K562 (cell line): ENCODE data around the gene VPS50. TPM values are rescaled to one million over a fixed set of nuclear protein-coding genes. Genes with fewer than 3 reads are reported as not detected.
A peak's percentile ranks its signal among the peaks of the same experiment; 100 is the strongest.

ENCODE experiments used
- ATAC-seq: fragments of 200-7000 bp; cut with Tn5 transposase; 3 replicates; pipeline ENCODE4 v1.9.1; 2020; ENCODE audit warnings: moderate library complexity
- BruUV-seq: library from RNA; stranded (reverse); fragments of 400-500 nt; replicated peaks from 2 replicates; lab custom pipeline; 2021; lab: Mats Ljungman, UMichigan
- CTCF ChIA-PET: fragments of 300-600 bp; formaldehyde crosslinking; extraction: SDS; loops from one replicate; lab custom pipeline; 2021; ENCODE audit warnings: low intra/inter-chr PET ratio; lab: Yijun Ruan, JAX
- POLR2A ChIA-PET: fragments of 300-600, 350-650 bp; sonication (Branson Sonifier 250); formaldehyde crosslinking; extraction: SDS; loops from one replicate; lab custom pipeline; 2021; ENCODE audit warnings: antibody characterized with exemption, inconsistent platforms; lab: Yijun Ruan, JAX
- DNase-seq, 4 experiments: peaks; one replicate each; pipeline versions ENCODE4 v3.0.0 to v3.0.0-alpha.2; 2011 to 2018; ENCODE audit warnings: low spot score in 3 of 4, mixed read lengths in 3 of 4; ENCODE audit errors: extremely low read depth in 1 of 4
- FAIRE-seq: peaks from 2 replicates; lab custom pipeline; 2011; peaks lifted over from hg19 to GRCh38; lab: Jason Lieb, UNC
- H2AFZ ChIP-seq: 2 replicates; pipeline ENCODE4 v1.6.0; 2011; ENCODE audit warnings: low read depth, low read length, control low read depth, inconsistent platforms
- H3K27ac ChIP-seq: fragments of 200-600 bp; 3 replicates; pipeline ENCODE4 v1.8.0; 2011; ENCODE audit warnings: low read depth, mild to moderate bottlenecking, control low read depth, inconsistent platforms, low read length, moderate library complexity, mixed read lengths; ENCODE audit errors: extremely low read depth
- H3K27me3 ChIP-seq, 2 experiments: fragments of 300-600 bp in 1 of 2; 2 replicates in 1 of 2; 3 replicates in 1 of 2; pipeline versions ENCODE4 v1.6.0 to v1.8.0; 2011; ENCODE audit warnings: inconsistent platforms in 2 of 2, low read length in 2 of 2, mild to moderate bottlenecking in 1 of 2, mixed read lengths in 1 of 2, moderate library complexity in 1 of 2; ENCODE audit not compliant: control insufficient read depth in 2 of 2, insufficient read depth in 2 of 2
- H3K36me3 ChIP-seq: fragments of 300-600 bp; 3 replicates; pipeline ENCODE4 v1.8.0; 2011; ENCODE audit warnings: mild to moderate bottlenecking, low read length, inconsistent platforms; ENCODE audit not compliant: control insufficient read depth, insufficient read depth
- H3K4me1 ChIP-seq, 2 experiments: fragments of 200-600 bp in 1 of 2; replicated peaks in 1 of 2; 2 replicates in 1 of 2; 3 replicates in 1 of 2; pipeline versions ENCODE4 v1.5.1 to v1.8.0; 2011; ENCODE audit warnings: inconsistent platforms in 2 of 2, low read length in 2 of 2, mild to moderate bottlenecking in 1 of 2, mixed read lengths in 1 of 2, moderate library complexity in 1 of 2; ENCODE audit not compliant: control insufficient read depth in 2 of 2, insufficient read depth in 2 of 2
- H3K4me2 ChIP-seq: 2 replicates; pipeline ENCODE4 v1.6.1; 2011; ENCODE audit warnings: low read length, control low read depth, inconsistent platforms, mixed read lengths; ENCODE audit not compliant: insufficient read depth
- H3K4me3 ChIP-seq: fragments of 200-600 bp; sonication (generic), shearing (Covaris generic); 2 replicates; pipeline ENCODE4 v1.5.1; 2016; ENCODE audit warnings: control low read depth, inconsistent platforms
- H3K79me2 ChIP-seq: fragments of 200-600 bp; 3 replicates; pipeline ENCODE4 v1.8.0; 2011; ENCODE audit warnings: low read length, inconsistent platforms; ENCODE audit not compliant: control insufficient read depth, insufficient read depth
- H3K9ac ChIP-seq, 2 experiments: 2 replicates each; pipeline versions ENCODE4 v1.6.0 to v1.6.1; 2011; ENCODE audit warnings: low read depth in 2 of 2, low read length in 2 of 2, control low read depth in 1 of 2, inconsistent platforms in 1 of 2, mild to moderate bottlenecking in 1 of 2, mixed read lengths in 1 of 2; ENCODE audit not compliant: insufficient read depth in 1 of 2
- H3K9me1 ChIP-seq: one replicate; pipeline ENCODE4 v1.6.0; 2011; ENCODE audit warnings: inconsistent platforms, mild to moderate bottlenecking, low read length, moderate library complexity; ENCODE audit not compliant: control insufficient read depth, insufficient read depth
- H3K9me3 ChIP-seq: replicated peaks from 2 replicates; pipeline ENCODE4 v1.5.1; 2011; ENCODE audit warnings: low read depth, low read length, inconsistent platforms; ENCODE audit not compliant: control insufficient read depth, insufficient read depth
- H4K20me1 ChIP-seq: replicated peaks from 2 replicates; pipeline ENCODE4 v1.6.1; 2011; ENCODE audit warnings: low read length, inconsistent platforms, mixed read lengths; ENCODE audit not compliant: control insufficient read depth, insufficient read depth
- CEBPG ChIP-seq, 3 experiments: fragments of 200-800 bp in 1 of 3; sonication (Bioruptor generic) in 1 of 3; sonication (generic) in 1 of 3; formaldehyde crosslinking in 1 of 3; IDR thresholded peaks in 2 of 3; conservative IDR thresholded peaks in 1 of 3; 2 replicates each; pipeline versions ENCODE4 v1.6.1 to v1.8.0; 2016 to 2022; ENCODE audit warnings: missing compliant biosample characterization in 2 of 3, missing genetic modification characterization in 2 of 3, mild to moderate bottlenecking in 1 of 3, missing genetic modification reagents in 1 of 3
- HNRNPUL1 ChIP-seq: fragments of 200-400 bp; formaldehyde crosslinking; IDR thresholded peaks from 2 replicates; pipeline ENCODE4 v1.6.1; 2017; ENCODE audit warnings: low read length
- POLR2AphosphoS2 ChIP-seq: IDR thresholded peaks from 2 replicates; pipeline ENCODE4 v1.6.1; 2012; ENCODE audit warnings: low read length, improper control_type of control experiment
- RNF2 ChIP-seq: sonication (generic); IDR thresholded peaks from 2 replicates; pipeline ENCODE4 v1.6.1; 2016
- TCF7L2 ChIP-seq: fragments of 150-350 bp; IDR thresholded peaks from 2 replicates; pipeline ENCODE4 v1.6.1; 2016; ENCODE audit warnings: low read depth, mild to moderate bottlenecking, low read length, moderate library complexity
- ZC3H11A ChIP-seq: IDR thresholded peaks from 2 replicates; pipeline ENCODE4 v1.6.1; 2012; ENCODE audit warnings: low read depth, low read length, improper control_type of control experiment
- ZNF584 ChIP-seq: fragments of 200-800 bp; sonication (Bioruptor generic); IDR thresholded peaks from 2 replicates; pipeline ENCODE4 v1.6.1; 2016; ENCODE audit warnings: low read depth, mild to moderate bottlenecking, missing genetic modification characterization, missing compliant biosample characterization
- WGBS: fragments of 100-300 bp; shearing (Covaris generic); methylation state at CpG from one replicate; pipeline ENCODE4 v1.1.6; 2016; ENCODE audit warnings: low coverage, mixed read lengths; ENCODE audit not compliant: insufficient coverage; ENCODE audit errors: missing lambda C conversion rate; 5-methylcytosine and 5-hydroxymethylcytosine counted together
- in situ Hi-C: fragments of 300-500 bp; cut with MboI; formaldehyde crosslinking; loops from 4 replicates; pipeline ENCODE4 v1.15.0; 2018; ENCODE audit warnings: inconsistent platforms, mixed read lengths
- intact Hi-C: fragments of 100-400 bp; cut with micrococcal nuclease; formaldehyde crosslinking; loops from 2 replicates; pipeline ENCODE4 v1.14.2; 2022
- polyA plus RNA-seq, 8 experiments: library from polyadenylated mRNA; depleted of rRNA in 4 of 8; stranded (reverse) in 5 of 8; unstranded in 3 of 8; fragments of >200 nt; fragmentation: Nextera tagmentation in 2 of 8; fragmentation: Illumina TruSeq in 1 of 8; extraction: Ambion mirVana in 2 of 8; extraction: Trizol in 1 of 8; gene quantifications; 2 replicates each; pipeline versions ENCODE4 v1.2.1 to v1.2.3, GENCODE V29; 2011 to 2014; ENCODE audit warnings: inconsistent platforms in 1 of 8, missing spikeins in 1 of 8
- total RNA-seq, 7 experiments: library from RNA; depleted of rRNA in 6 of 7; stranded (reverse); fragments of >200 nt in 6 of 7; fragmentation: Illumina TruSeq in 2 of 7; extraction: Trizol in 2 of 7; gene quantifications; 2 replicates each; pipeline versions ENCODE4 v1.2.1 to v1.2.3, GENCODE V29; 2011 to 2021; ENCODE audit warnings: low replicate concordance in 1 of 7

VPS50 gene
- total and polyA plus RNA-seq, 9 of the 15 experiments (the other 6 are each of a cell fraction or from before 2014, with no cell fraction given) = 10.5 to 29.4 (median 15.8) TPM

DNA sequence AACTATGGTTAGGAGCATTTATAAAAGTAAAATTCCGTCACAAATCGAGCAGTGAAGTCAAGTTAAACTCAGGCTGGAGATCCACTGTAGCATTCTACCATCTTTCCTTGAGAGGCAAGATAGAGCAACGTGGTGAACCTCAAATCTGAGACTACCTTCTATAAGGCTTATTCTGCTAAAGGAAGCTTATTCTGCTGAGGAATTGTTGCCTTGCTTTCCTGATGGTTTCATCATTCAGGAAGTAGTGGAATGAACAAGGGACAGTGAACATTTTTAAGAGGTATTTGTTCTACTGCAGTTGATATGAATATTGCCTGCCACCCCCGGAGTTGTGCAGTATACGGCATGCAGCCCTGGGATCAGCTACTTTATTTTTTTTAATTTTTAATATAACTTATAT lies 170.8 kb downstream of the VPS50 start (continued):
- no peak for TF ChIP-seq ZC3H11A
- no peak for TF ChIP-seq CEBPG (CRISPR knock-in tag; IDR thresholded peaks at IDR 0.05)
- peak in 1 of 2 experiments; percentile 90; a peak in 2 of 4 replicates for TF ChIP-seq CEBPG (tag; conservative IDR thresholded peaks at IDR 0.05 in 1 of 2, IDR thresholded peaks at IDR 0.05 in 1 of 2)
- TF ChIP-seq ZNF584 (CRISPR knock-in tag) = peak; percentile 54; the same call in 1 of the 2 replicates

- WGBS = 2% methylated on average over 5 of the region's 5 CpGs
These were observed 175.1 kb downstream of the VPS50 start for GRCh38 chr7:93407239-93407638.

More at GRCh38 chr7:93407239-93407638, 175.1 kb downstream of the VPS50 start:
- H4K20me1 ChIP-seq = no peaks in the 10 kb centered on the region
- ChIA-PET POLR2A (no interaction called here), CTCF (no interaction called here)
- TF ChIP-seq POLR2AphosphoS2 = no peak
- no peak for TF ChIP-seq HNRNPUL1
- TF ChIP-seq RNF2 = no peak
- no peak for TF ChIP-seq TCF7L2
- H3K36me3 ChIP-seq = no peaks in the 10 kb centered on the region
- H2AFZ ChIP-seq = no peak overlapping the region
- no peak for ATAC-seq
- H3K27ac ChIP-seq = no peak overlapping the region
- no peaks in the 10 kb centered on the region for H3K9me3 ChIP-seq
- no peak overlapping the region for H3K4me3 ChIP-seq
- H3K4me2 ChIP-seq = no peak overlapping the region
- no peak for FAIRE-seq
- intact Hi-C loops (no loop called here), in situ Hi-C loops (no loop called here)
- no peaks in the 10 kb centered on the region for H3K9me1 ChIP-seq
- no peak overlapping the region for H3K9ac ChIP-seq
- 0 out of 5 replicates have a peak, but pooled peaks cover 0 to 2% of the 10 kb centered on the region in 2 experiments for H3K4me1 ChIP-seq
- no TSS peak for BruUV-seq
- no peak for DNase-seq
- no peaks in the 10 kb centered on the region for H3K27me3 ChIP-seq
- H3K79me2 ChIP-seq = no peaks in the 10 kb centered on the region
